HUES48 (cell line): Measurements from ENCODE around the gene RFX2.
"Not testable (repeated sequence)": the region's sequence is repeated elsewhere in the genome, so short reads cannot be mapped to it uniquely, and the experiment has no call there.

ENCODE experiments used
- H3K27ac ChIP-seq: one replicate; pipeline ENCODE4 v1.7.0; 2013; ENCODE audit warnings: low read depth, low read length, inconsistent platforms
- H3K27me3 ChIP-seq: 2 replicates; pipeline ENCODE4 v1.6.1; 2013; ENCODE audit warnings: mild to moderate bottlenecking, low read length; ENCODE audit not compliant: control insufficient read depth, insufficient read depth
- H3K36me3 ChIP-seq: 2 replicates; pipeline ENCODE4 v1.6.1; 2013; ENCODE audit warnings: low read length; ENCODE audit not compliant: control insufficient read depth, insufficient read depth
- H3K4me1 ChIP-seq: 2 replicates; pipeline ENCODE4 v1.6.1; 2013; ENCODE audit warnings: mild to moderate bottlenecking, low read length; ENCODE audit not compliant: control insufficient read depth, insufficient read depth
- H3K4me3 ChIP-seq: 2 replicates; pipeline ENCODE4 v1.5.1; 2013; ENCODE audit warnings: mild to moderate bottlenecking, low read depth, low read length
- H3K9ac ChIP-seq: 2 replicates; pipeline ENCODE4 v1.6.1; 2013; ENCODE audit warnings: mild to moderate bottlenecking, low read depth, low read length, moderate library complexity
- H3K9me3 ChIP-seq: 2 replicates; pipeline ENCODE4 v1.6.1; 2013; ENCODE audit warnings: low read length; ENCODE audit not compliant: control insufficient read depth, insufficient read depth

RFX2 gene

GRCh38 chr19:5966215-5966614 lies 144.1 kb downstream of the RFX2 start:
- Histone ChIP-seq H3K9me3 (no peaks in the 10 kb centered on the region), H3K36me3 (peaks cover 7% of the 10 kb centered on the region), H3K4me1 (peaks cover 28% of the 10 kb centered on the region), H3K4me3 (no peak overlapping the region), H3K27me3 (no peaks in the 10 kb centered on the region), H3K9ac (no peak overlapping the region), H3K27ac (no peak overlapping the region)

- H3K27ac ChIP-seq: no peak overlapping the region
These were observed 145.3 kb downstream of the RFX2 start for GRCh38 chr19:5964816-5965565.

GRCh38 chr19:5963855-5964254 lies 146.4 kb downstream of the RFX2 start:
- no peak overlapping the region for H3K4me3 ChIP-seq
- no peaks in the 10 kb centered on the region for H3K27me3 ChIP-seq
- no peak overlapping the region for H3K9ac ChIP-seq
- H3K36me3 ChIP-seq: peaks cover 7% of the 10 kb centered on the region
- no peak overlapping the region for H3K27ac ChIP-seq
- no peaks in the 10 kb centered on the region for H3K9me3 ChIP-seq
- peaks cover 29% of the 10 kb centered on the region for H3K4me1 ChIP-seq

More at GRCh38 chr19:5964816-5965565, 145.3 kb downstream of the RFX2 start:
- Histone ChIP-seq H3K4me1 (peaks cover 28% of the 10 kb centered on the region), H3K9ac (no peak overlapping the region), H3K27me3 (no peaks in the 10 kb centered on the region), H3K36me3 (peaks cover 7% of the 10 kb centered on the region), H3K9me3 (no peaks in the 10 kb centered on the region), H3K4me3 (no peak overlapping the region)

GRCh38 chr19:5963259-5963658 lies 147.0 kb downstream of the RFX2 start:
- not testable (repeated sequence) for H3K9ac ChIP-seq, H3K4me3 ChIP-seq, H3K9me3 ChIP-seq, H3K36me3 ChIP-seq, H3K27ac ChIP-seq, H3K27me3 ChIP-seq
- H3K4me1 ChIP-seq: peaks cover 29% of the 10 kb centered on the region

GRCh38 chr19:5961969-5962945 lies 148.0 kb downstream of the RFX2 start:
- Histone ChIP-seq H3K9me3 (no peaks in the 10 kb centered on the region), H3K9ac (no peak overlapping the region), H3K27ac (peak overlapping the region; percentile 60), H3K36me3 (peaks cover 7% of the 10 kb centered on the region), H3K4me1 (peaks cover 35% of the 10 kb centered on the region), H3K4me3 (no peak overlapping the region), H3K27me3 (no peaks in the 10 kb centered on the region)

GRCh38 chr19:5961641-5961968 lies 148.7 kb downstream of the RFX2 start:
- H3K27me3 ChIP-seq, H3K36me3 ChIP-seq, H3K9me3 ChIP-seq, H3K4me3 ChIP-seq, H3K9ac ChIP-seq: not testable (repeated sequence)
- Histone ChIP-seq H3K27ac (peak overlapping the region; percentile 32), H3K4me1 (peaks cover 41% of the 10 kb centered on the region)

GRCh38 chr19:5960005-5961001 lies 150.0 kb downstream of the RFX2 start:
- no peak overlapping the region for H3K4me3 ChIP-seq
- H3K4me1 ChIP-seq: peaks cover 51% of the 10 kb centered on the region
- no peak overlapping the region for H3K9ac ChIP-seq
- H3K36me3 ChIP-seq: no peaks in the 10 kb centered on the region
- H3K9me3 ChIP-seq: no peaks in the 10 kb centered on the region
- no peak overlapping the region for H3K27ac ChIP-seq
- no peaks in the 10 kb centered on the region for H3K27me3 ChIP-seq

GRCh38 chr19:5959260-5960004 lies 150.9 kb downstream of the RFX2 start:
- H3K4me1 ChIP-seq: peaks cover 55% of the 10 kb centered on the region
- no peaks in the 10 kb centered on the region for H3K9me3 ChIP-seq
- no peak overlapping the region for H3K9ac ChIP-seq
- no peaks in the 10 kb centered on the region for H3K36me3 ChIP-seq
- H3K4me3 ChIP-seq: no peak overlapping the region
- H3K27me3 ChIP-seq: no peaks in the 10 kb centered on the region
- no peak overlapping the region for H3K27ac ChIP-seq

GRCh38 chr19:5958851-5959122 lies 151.5 kb downstream of the RFX2 start:
- Histone ChIP-seq H3K36me3 (no peaks in the 10 kb centered on the region), H3K9me3 (no peaks in the 10 kb centered on the region), H3K27me3 (no peaks in the 10 kb centered on the region), H3K4me1 (peaks cover 62% of the 10 kb centered on the region), H3K27ac (no peak overlapping the region), H3K4me3 (no peak overlapping the region), H3K9ac (no peak overlapping the region)
